AG04449 (cell line): ENCODE data around the gene SCART1.
"Not testable (repeated sequence)": the region's sequence is repeated elsewhere in the genome, so short reads cannot be mapped to it uniquely, and the experiment has no call there.

Source experiments
- CTCF ChIA-PET: fragments of 350-600 bp; formaldehyde crosslinking; extraction: SDS; loops from one replicate; lab custom pipeline; 2021; ENCODE audit warnings: antibody characterized with exemption; lab: Yijun Ruan, JAX
- POLR2A ChIA-PET: fragments of 400-600, 350-600 bp; formaldehyde crosslinking; extraction: SDS; loops from one replicate; lab custom pipeline; 2020; ENCODE audit warnings: antibody characterized with exemption, inconsistent platforms; lab: Yijun Ruan, JAX
- DNase-seq: peaks from one replicate; pipeline ENCODE4 v3.0.0-alpha.2; 2010; ENCODE audit warnings: low read depth, low spot score
- H3K4me3 ChIP-seq: 2 replicates; pipeline ENCODE4 v1.5.1; 2011; ENCODE audit warnings: low read depth, mild to moderate bottlenecking, control low read depth, low read length
- TF ChIP-seq, protein P1 (sequence below): IDR thresholded peaks from one replicate; pipeline ENCODE4 v1.5.1; 2011; ENCODE audit warnings: mild to moderate bottlenecking, moderate library complexity, low read length, control low read depth, inconsistent platforms; ENCODE audit not compliant: insufficient read depth; ENCODE audit errors: missing control alignments

SCART1 gene

DNA sequence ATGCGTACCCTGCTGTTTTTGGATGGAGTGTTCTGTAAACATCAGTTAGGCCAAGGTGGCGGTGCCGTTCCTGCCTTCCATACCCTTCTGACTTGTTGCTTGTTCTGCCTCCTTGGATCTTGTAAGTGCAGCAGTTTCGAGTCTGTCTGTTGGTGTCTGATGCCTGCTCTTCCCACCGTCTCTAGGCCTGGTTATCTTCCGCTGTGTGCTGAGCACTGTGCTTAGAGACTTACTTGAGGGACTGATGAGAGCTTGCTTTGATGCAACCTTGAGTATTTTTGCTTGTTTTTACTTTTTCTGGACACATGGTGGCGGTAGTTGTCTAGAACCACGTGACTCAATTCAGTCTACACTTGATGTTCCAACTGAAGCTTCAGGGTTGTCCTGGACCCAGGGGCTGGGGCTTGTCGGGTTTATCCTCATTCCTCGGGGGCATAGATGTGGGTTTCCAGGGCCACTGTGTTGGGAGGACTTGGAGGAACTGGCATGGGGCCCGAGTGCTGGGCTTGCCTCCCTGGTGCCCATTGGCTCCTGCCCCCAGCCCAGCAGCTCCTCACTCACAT, 15.0 kb upstream of the SCART1 start:
- ChIA-PET CTCF (interaction anchor here (0.6 to 2.3 kb wide), 10 partner anchors 9 to 179 kb away, joined by 3 to 11 read pairs (median 4); no protein-coding TSS in a partner anchor), POLR2A (no interaction called here)
- DNase-seq, result no peak
- H3K4me3 ChIP-seq, result no peak overlapping the region
- TF ChIP-seq, protein P1, sequence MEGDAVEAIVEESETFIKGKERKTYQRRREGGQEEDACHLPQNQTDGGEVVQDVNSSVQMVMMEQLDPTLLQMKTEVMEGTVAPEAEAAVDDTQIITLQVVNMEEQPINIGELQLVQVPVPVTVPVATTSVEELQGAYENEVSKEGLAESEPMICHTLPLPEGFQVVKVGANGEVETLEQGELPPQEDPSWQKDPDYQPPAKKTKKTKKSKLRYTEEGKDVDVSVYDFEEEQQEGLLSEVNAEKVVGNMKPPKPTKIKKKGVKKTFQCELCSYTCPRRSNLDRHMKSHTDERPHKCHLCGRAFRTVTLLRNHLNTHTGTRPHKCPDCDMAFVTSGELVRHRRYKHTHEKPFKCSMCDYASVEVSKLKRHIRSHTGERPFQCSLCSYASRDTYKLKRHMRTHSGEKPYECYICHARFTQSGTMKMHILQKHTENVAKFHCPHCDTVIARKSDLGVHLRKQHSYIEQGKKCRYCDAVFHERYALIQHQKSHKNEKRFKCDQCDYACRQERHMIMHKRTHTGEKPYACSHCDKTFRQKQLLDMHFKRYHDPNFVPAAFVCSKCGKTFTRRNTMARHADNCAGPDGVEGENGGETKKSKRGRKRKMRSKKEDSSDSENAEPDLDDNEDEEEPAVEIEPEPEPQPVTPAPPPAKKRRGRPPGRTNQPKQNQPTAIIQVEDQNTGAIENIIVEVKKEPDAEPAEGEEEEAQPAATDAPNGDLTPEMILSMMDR, result peak; percentile 18

GRCh38 chr10:133439517-133440461, 14.0 kb upstream of the SCART1 start:
- TF ChIP-seq, protein P1, result no peak
- no peak for DNase-seq
- no peak overlapping the region for H3K4me3 ChIP-seq
- ChIA-PET CTCF (interaction anchor here (0.8 to 1.3 kb wide), 6 partner anchors 8 to 178 kb away, joined by 3 to 4 read pairs (median 3); no protein-coding TSS in a partner anchor), POLR2A (no interaction called here)

DNA sequence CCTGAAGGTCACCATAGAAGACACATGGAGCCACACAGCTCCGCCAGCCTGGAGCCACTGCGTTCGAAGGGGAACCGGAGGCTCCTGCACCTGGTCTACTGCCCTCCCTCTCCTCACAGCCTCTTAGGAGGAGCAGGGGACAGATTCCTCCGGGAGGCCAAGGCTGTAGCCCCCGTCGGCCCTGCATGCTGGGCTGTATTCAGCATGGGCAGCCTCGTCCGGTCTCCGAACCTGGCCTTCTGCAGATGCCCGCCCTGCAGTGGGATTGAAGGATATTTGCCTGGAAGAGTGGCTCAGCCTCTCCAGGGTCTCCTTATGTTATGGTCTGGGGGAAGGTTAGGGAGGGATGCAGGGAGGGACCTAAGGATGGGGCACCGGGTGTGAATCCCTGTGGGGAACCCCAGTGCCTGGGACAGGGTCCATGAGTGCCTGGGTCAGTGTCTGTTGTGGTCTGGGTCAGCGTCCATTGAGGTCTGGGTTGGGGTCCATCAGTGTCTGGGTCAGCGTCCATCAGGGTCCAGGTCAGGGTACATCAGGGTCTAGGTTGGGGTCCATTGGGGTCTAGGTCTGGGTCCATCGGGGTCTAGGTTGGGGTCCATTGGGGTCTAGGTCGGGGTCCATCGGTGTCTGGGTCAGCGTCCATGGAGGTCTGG, 13.0 kb upstream of the SCART1 start:
- TF ChIP-seq, protein P1, result no peak
- ChIA-PET CTCF (interaction anchor here (1.3 kb wide), 1 partner anchor 168 kb away, joined by 3 read pairs; no protein-coding TSS in a partner anchor), POLR2A (no interaction called here)
- H3K4me3 ChIP-seq, result no peak overlapping the region
- no peak for DNase-seq

GRCh38 chr10:133441356-133441755, 12.4 kb upstream of the SCART1 start:
- POLR2A ChIA-PET, H3K4me3 ChIP-seq, DNase-seq: not testable (repeated sequence)
- CTCF ChIA-PET, result interaction anchor here (1.3 to 1.4 kb wide), 2 partner anchors 16 to 168 kb away, joined by 3 read pairs; no protein-coding TSS in a partner anchor

- H3K4me3 ChIP-seq, result no peak overlapping the region
- TF ChIP-seq, protein P1, result no peak
- ChIA-PET POLR2A (no interaction called here), CTCF (interaction anchor here (1.4 kb wide), 1 partner anchor 15 kb away, joined by 3 read pairs; no protein-coding TSS in a partner anchor)
- no peak for DNase-seq
These were observed 12.0 kb upstream of the SCART1 start for GRCh38 chr10:133441780-133442179.

DNA sequence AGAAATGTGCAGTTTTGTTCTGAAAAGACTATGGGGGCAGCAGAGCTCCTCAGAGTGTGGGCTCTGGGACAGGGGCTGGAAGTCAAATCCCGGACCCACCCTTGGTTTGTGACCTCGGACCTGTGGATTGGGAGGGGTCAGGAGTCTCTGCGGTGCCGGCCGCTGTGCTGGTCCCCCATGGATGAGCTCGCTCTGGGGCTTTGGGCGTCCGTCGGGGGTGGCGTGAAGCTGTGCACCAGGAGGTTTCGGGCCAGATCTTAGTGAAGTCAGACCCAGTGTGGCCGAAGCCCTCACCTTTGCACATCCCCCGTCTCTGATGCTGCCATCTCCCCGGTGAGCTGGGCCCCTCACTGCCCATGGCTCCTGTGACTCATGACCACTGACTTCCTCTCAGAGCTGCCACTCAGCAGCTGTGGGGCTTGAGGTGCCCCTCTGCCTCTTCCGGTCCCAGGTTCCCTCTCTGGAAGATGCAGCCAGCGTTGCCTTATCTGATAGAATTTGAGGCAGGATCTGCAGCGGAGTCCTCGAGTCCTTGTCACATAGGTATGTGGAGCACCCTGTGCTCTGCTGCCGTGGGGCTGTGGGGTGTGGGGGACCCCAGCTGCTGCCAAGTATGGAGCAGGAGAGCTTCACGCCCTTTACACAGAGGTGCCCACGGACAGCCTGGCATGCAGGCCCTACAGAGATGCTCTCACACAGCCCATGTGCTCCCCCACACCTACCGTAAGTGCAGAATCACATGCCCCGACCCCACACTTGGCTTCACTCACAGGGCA, 11.4 kb upstream of the SCART1 start:
- DNase-seq, result no peak
- TF ChIP-seq, protein P1, result no peak
- no peak overlapping the region for H3K4me3 ChIP-seq
- CTCF ChIA-PET, result interaction anchor here (1.4 kb wide), 1 partner anchor 15 kb away, joined by 3 read pairs; no protein-coding TSS in a partner anchor
- POLR2A ChIA-PET, result no interaction called here
